CD14-positive monocyte (primary cell): ENCODE results near the gene IL6ST. TPM values are rescaled to one million over a fixed set of nuclear protein-coding genes. Genes with fewer than 3 reads are reported as not detected.
A peak's percentile ranks its signal among the peaks of the same experiment; 100 is the strongest.
"Not testable (repeated sequence)": the region's sequence is repeated elsewhere in the genome, so short reads cannot be mapped to it uniquely, and the experiment has no call there.

Experiments used
- DNase-seq, 3 donors: peaks; one replicate each; pipeline ENCODE4 v3.0.0-alpha.2; 2011 to 2022
- H2AFZ ChIP-seq: 2 replicates; pipeline ENCODE4 v1.6.0; 2012; ENCODE audit warnings: mild to moderate bottlenecking, low read depth, low read length, inconsistent platforms; ENCODE audit not compliant: insufficient read depth, poor library complexity, severe bottlenecking
- H3K27ac ChIP-seq, 2 donors: 1 replicate in 1 of 2; 2 replicates in 1 of 2; pipeline ENCODE4 v1.5.1; 2012 to 2013; ENCODE audit warnings: low read length in 2 of 2, control low read depth in 1 of 2, inconsistent platforms in 1 of 2, low read depth in 1 of 2, mild to moderate bottlenecking in 1 of 2
- H3K27me3 ChIP-seq, 2 donors: one replicate each; pipeline versions ENCODE4 v1.6.0 to v1.6.1; 2011 to 2013; ENCODE audit warnings: low read length in 2 of 2; ENCODE audit not compliant: control insufficient read depth in 2 of 2, insufficient read depth in 2 of 2
- H3K36me3 ChIP-seq, 2 donors: replicated peaks in 1 of 2; 1 replicate in 1 of 2; 2 replicates in 1 of 2; pipeline versions ENCODE4 v1.5.1 to v1.6.1; 2012 to 2013; ENCODE audit warnings: low read length in 2 of 2, control low read depth in 1 of 2, inconsistent platforms in 1 of 2, mild to moderate bottlenecking in 1 of 2; ENCODE audit not compliant: insufficient read depth in 2 of 2, control insufficient read depth in 1 of 2
- H3K4me1 ChIP-seq, 2 donors: 1 replicate in 1 of 2; 2 replicates in 1 of 2; pipeline versions ENCODE4 v1.5.1 to v1.6.1; 2012 to 2013; ENCODE audit warnings: low read length in 2 of 2, control low read depth in 1 of 2, inconsistent platforms in 1 of 2, mild to moderate bottlenecking in 1 of 2, moderate library complexity in 1 of 2; ENCODE audit not compliant: insufficient read depth in 2 of 2, control insufficient read depth in 1 of 2
- H3K4me2 ChIP-seq: replicated peaks from 2 replicates; pipeline ENCODE3; 2012; ENCODE audit warnings: low read length, moderate library complexity, mild to moderate bottlenecking; ENCODE audit not compliant: poor library complexity, severe bottlenecking; ENCODE audit errors: extremely low read depth
- H3K4me3 ChIP-seq, 3 experiments: fragments of 200-600 bp in 1 of 3; sonication (generic) in 1 of 3; replicated peaks in 1 of 3; 1 replicate in 2 of 3; 2 replicates in 1 of 3; pipeline ENCODE4 v1.5.1; 2011 to 2013; ENCODE audit warnings: low read length in 3 of 3, mild to moderate bottlenecking in 3 of 3, control low read depth in 2 of 3, low read depth in 2 of 3, inconsistent platforms in 1 of 3, moderate library complexity in 1 of 3
- H3K79me2 ChIP-seq: 2 replicates; pipeline ENCODE4 v1.6.0; 2012; ENCODE audit warnings: mild to moderate bottlenecking, control low read depth, inconsistent platforms, low read length, moderate library complexity; ENCODE audit not compliant: insufficient read depth
- H3K9ac ChIP-seq: 2 replicates; pipeline ENCODE4 v1.6.0; 2017; ENCODE audit warnings: low read length, mild to moderate bottlenecking; ENCODE audit not compliant: insufficient read depth, poor library complexity, severe bottlenecking
- H3K9me3 ChIP-seq, 2 donors: replicated peaks in 1 of 2; 1 replicate in 1 of 2; 2 replicates in 1 of 2; pipeline versions ENCODE4 v1.5.1 to v1.6.1; 2012 to 2013; ENCODE audit warnings: low read length in 2 of 2, control low read depth in 1 of 2; ENCODE audit not compliant: control insufficient read depth in 1 of 2, insufficient read depth in 1 of 2
- H4K20me1 ChIP-seq: 2 replicates; pipeline ENCODE4 v1.6.0; 2012; ENCODE audit warnings: mild to moderate bottlenecking, low read length, control low read depth, moderate library complexity; ENCODE audit not compliant: insufficient read depth
- H3K27ac Mint-ChIP-seq, 7 donors: one replicate each; pipeline ENCODE4 v1.8.0; 2020; ENCODE audit warnings: mild to moderate bottlenecking in 7 of 7, mixed read lengths in 7 of 7, moderate library complexity in 6 of 7, inconsistent platforms in 2 of 7
- H3K27me3 Mint-ChIP-seq, 3 donors: one replicate each; pipeline ENCODE4 v1.8.0; 2021 to 2022; ENCODE audit warnings: low read depth in 3 of 3, mild to moderate bottlenecking in 3 of 3, mixed read lengths in 3 of 3, moderate library complexity in 3 of 3, inconsistent platforms in 1 of 3
- H3K36me3 Mint-ChIP-seq, 2 donors: one replicate each; pipeline ENCODE4 v1.8.0; 2020; ENCODE audit warnings: mixed read lengths in 2 of 2, inconsistent platforms in 1 of 2, mild to moderate bottlenecking in 1 of 2
- H3K4me1 Mint-ChIP-seq: one replicate; pipeline ENCODE4 v1.8.0; 2020; ENCODE audit warnings: mild to moderate bottlenecking, mixed read lengths
- H3K4me3 Mint-ChIP-seq, 2 donors: one replicate each; pipeline ENCODE4 v1.8.0; 2020; ENCODE audit warnings: mild to moderate bottlenecking in 2 of 2, mixed read lengths in 2 of 2, moderate library complexity in 1 of 2
- H3K9me3 Mint-ChIP-seq, 7 donors: one replicate each; pipeline ENCODE4 v1.8.0; 2020 to 2022; ENCODE audit warnings: mixed read lengths in 7 of 7, mild to moderate bottlenecking in 6 of 7, moderate library complexity in 6 of 7, inconsistent platforms in 2 of 7
- WGBS: methylation state at CpG from one replicate; pipeline ENCODE4 v1.1.5; 2013; ENCODE audit warnings: missing lambda C conversion rate; ENCODE audit not compliant: insufficient coverage; 5-methylcytosine and 5-hydroxymethylcytosine counted together
- intact Hi-C, 2 donors: fragments of 100-400 bp; cut with micrococcal nuclease; formaldehyde crosslinking; loops; one replicate each; pipeline versions ENCODE4 v1.15.0 to v1.15.1; 2023
- polyA minus RNA-seq: library from RNA; depleted of rRNA, polyadenylated mRNA; stranded (reverse); fragments of >200 nt; gene quantifications from 2 replicates; pipeline ENCODE4 v1.2.3, GENCODE V29; 2012
- polyA plus RNA-seq, 3 donors: library from polyadenylated mRNA; depleted of rRNA in 1 of 3; unstranded in 2 of 3; stranded (reverse) in 1 of 3; fragments of 300-500 nt in 2 of 3; fragments of >200 nt in 1 of 3; fragmentation: Illumina TruSeq in 2 of 3; gene quantifications; 1 replicate in 2 of 3; 2 replicates in 1 of 3; pipeline ENCODE4 v1.2.3, GENCODE V29; 2012 to 2021
- total RNA-seq, 12 experiments: library from RNA in 1 of 12; stranded (reverse) in 1 of 12; fragments of 120-200 nt in 1 of 12; gene quantifications; one replicate each; pipeline ENCODE4 v1.2.4 and lab custom pipeline; 2013 to 2026; ENCODE audit warnings: mixed read lengths in 6 of 12, inconsistent platforms in 1 of 12
- TF ChIP-seq, protein P1 (sequence below): fragments of 200-600 bp; IDR thresholded peaks from one replicate; pipeline ENCODE4 v1.8.0; 2022; ENCODE audit warnings: antibody characterized with exemption, mild to moderate bottlenecking

IL6ST gene
- 55.7 TPM for total RNA-seq (2013)
- 10 to 100 TPM; 22.1 to 28.7 (median 25.7) TPM for polyA plus RNA-seq
- polyA minus RNA-seq = 35.2 and 36.4 TPM in 2 replicates
- 271 to 582 (median 393) reads per million in 11 experiments for total RNA-seq (lab: John Stamatoyannopoulos, UW)

DNA sequence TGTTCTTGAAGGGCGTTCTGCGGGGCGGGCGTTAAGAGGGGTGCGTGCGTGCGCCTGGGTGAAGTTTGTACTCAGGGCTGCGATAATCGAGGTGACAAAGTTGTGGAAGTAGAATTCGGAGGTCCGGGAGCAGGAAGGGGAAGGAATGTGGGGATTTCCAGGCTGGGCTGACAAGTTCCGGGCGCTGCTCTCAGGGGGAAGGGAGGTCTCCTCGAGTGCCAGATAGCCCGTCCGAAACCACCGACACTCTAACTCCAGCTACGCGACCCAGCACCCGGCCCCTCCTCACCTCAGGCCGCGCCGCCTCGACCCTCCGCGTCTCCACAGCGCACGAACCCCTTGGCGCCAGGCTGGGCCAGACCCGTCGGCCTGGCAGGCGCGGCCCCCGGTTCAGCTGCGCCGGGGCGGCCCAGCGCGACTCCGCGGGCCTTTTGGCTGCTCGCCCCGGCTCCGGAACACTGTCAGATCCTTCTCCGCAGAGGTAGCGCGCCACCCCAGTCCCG is at the start of gene IL6ST:
IL6ST (minus strand) TSS at position 469 of the 503 bp plus-strand sequence. CDS start 18,685 bp downstream, outside the sequence.
- TF ChIP-seq, protein P1, sequence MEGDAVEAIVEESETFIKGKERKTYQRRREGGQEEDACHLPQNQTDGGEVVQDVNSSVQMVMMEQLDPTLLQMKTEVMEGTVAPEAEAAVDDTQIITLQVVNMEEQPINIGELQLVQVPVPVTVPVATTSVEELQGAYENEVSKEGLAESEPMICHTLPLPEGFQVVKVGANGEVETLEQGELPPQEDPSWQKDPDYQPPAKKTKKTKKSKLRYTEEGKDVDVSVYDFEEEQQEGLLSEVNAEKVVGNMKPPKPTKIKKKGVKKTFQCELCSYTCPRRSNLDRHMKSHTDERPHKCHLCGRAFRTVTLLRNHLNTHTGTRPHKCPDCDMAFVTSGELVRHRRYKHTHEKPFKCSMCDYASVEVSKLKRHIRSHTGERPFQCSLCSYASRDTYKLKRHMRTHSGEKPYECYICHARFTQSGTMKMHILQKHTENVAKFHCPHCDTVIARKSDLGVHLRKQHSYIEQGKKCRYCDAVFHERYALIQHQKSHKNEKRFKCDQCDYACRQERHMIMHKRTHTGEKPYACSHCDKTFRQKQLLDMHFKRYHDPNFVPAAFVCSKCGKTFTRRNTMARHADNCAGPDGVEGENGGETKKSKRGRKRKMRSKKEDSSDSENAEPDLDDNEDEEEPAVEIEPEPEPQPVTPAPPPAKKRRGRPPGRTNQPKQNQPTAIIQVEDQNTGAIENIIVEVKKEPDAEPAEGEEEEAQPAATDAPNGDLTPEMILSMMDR = no peak
- Histone ChIP-seq H2AFZ (peak within 1 kb of the TSS; percentile 81), H3K27me3 (no peaks in the 10 kb centered on the region), H3K79me2 (peaks cover 70% of the 10 kb centered on the region), H3K9me3 (no peaks in the 10 kb centered on the region), H3K27ac (peak within 1 kb of the TSS; percentile 96 to 98), H3K36me3 (no peaks in the 10 kb centered on the region), H4K20me1 (peaks cover 40% of the 10 kb centered on the region), H3K4me1 (peaks cover 34 to 49% of the 10 kb centered on the region in 2 donors), H3K9ac (peak within 1 kb of the TSS; percentile 97), H3K4me3 (peak within 1 kb of the TSS; percentile 86 to 96 (median 96)), H3K4me2 (peak within 1 kb of the TSS; percentile 82)
- H3K27me3 Mint-ChIP-seq = no peaks in the 10 kb centered on the region
- H3K4me1 Mint-ChIP-seq = peaks cover 56% of the 10 kb centered on the region
- WGBS = under 1% methylated on average over 46 of the region's 48 CpGs
- H3K27ac Mint-ChIP-seq = peak within 1 kb of the TSS; percentile 96 to 99 (median 99)
- peak; percentile 66 to 93 (median 79) for DNase-seq
- H3K4me3 Mint-ChIP-seq = peak within 1 kb of the TSS; percentile 98 to 99
- peaks cover 0 to 5% (median 0%) of the 10 kb centered on the region in 7 donors for H3K9me3 Mint-ChIP-seq
- peaks cover 5 to 10% of the 10 kb centered on the region in 2 donors for H3K36me3 Mint-ChIP-seq
- intact Hi-C loops = loop anchor here (10.0 kb wide), 3 partner anchors 180 to 1180 kb away; partner anchors contain the start of gene GPBP1 (in 1 of the 2)

DNA sequence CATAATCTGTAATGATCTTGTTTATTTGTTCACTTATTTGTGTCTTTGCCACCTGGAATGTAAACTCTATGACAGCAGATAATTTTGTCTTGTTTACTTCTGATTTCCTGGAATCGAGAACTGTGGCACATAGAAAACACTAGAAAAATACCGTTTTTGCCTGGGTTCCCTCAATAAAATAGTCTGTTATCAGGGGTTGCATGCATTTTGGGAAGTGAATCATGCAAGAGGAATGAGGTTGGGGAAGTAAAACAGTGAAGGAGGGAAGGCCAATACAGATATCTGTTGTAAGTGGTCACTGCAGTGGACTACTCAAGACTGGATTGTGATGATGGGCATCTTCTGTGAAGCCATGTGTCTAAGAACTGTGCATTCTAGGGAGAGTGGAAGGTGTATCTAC is 45.2 kb upstream of the IL6ST start:
- intact Hi-C loops = no loop called here
- Histone ChIP-seq H3K4me2 (peak overlapping the region; percentile 49), H3K9ac (no peak overlapping the region), H3K27me3 (no peaks in the 10 kb centered on the region), H3K9me3 (no peaks in the 10 kb centered on the region), H4K20me1 (no peaks in the 10 kb centered on the region), H2AFZ (no peak overlapping the region), H3K27ac (peak overlapping the region in 1 of 2 donors; percentile 47), H3K36me3 (no peaks in the 10 kb centered on the region), H3K4me1 (peaks cover 22 to 26% of the 10 kb centered on the region in 2 donors), H3K4me3 (peak overlapping the region in 1 of 3 experiments; percentile 32), H3K79me2 (no peaks in the 10 kb centered on the region)
- peaks cover 0 to 3% (median 0%) of the 10 kb centered on the region in 3 donors for H3K27me3 Mint-ChIP-seq
- H3K4me3 Mint-ChIP-seq = no peak overlapping the region
- DNase-seq = peak; percentile 40 to 50 (median 43)
- peak overlapping the region in 4 of 7 donors; percentile 3 to 62 (median 11) for H3K27ac Mint-ChIP-seq
- H3K36me3 Mint-ChIP-seq = no peaks in the 10 kb centered on the region
- peaks cover 24% of the 10 kb centered on the region for H3K4me1 Mint-ChIP-seq
- TF ChIP-seq, protein P1 = no peak
- WGBS = 0% methylated on average over 2 of the region's 2 CpGs
- H3K9me3 Mint-ChIP-seq = peaks cover 0 to 4% (median 0%) of the 10 kb centered on the region in 7 donors

DNA sequence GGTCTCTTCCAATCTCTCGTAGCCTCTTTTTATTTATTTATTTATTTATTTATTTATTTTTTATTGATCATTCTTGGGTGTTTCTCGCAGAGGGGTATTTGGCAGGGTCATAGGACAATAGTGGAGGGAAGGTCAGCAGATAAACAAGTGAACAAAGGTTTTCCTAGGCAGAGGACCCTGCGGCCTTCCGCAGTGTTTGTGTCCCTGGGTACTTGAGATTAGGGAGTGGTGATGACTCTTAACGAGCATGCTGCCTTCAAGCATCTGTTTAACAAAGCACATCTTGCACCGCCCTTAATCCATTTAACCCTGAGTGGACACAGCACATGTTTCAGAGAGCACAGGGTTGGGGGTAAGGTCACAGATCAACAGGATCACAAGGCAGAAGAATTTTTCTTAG is 43.4 kb upstream of the IL6ST start:
- H3K4me2 ChIP-seq, H3K36me3 Mint-ChIP-seq, H2AFZ ChIP-seq, H3K9ac ChIP-seq, H3K27ac ChIP-seq, H3K79me2 ChIP-seq, H3K9me3 ChIP-seq, H4K20me1 ChIP-seq, DNase-seq, H3K27me3 ChIP-seq, H3K27me3 Mint-ChIP-seq, H3K9me3 Mint-ChIP-seq, H3K4me3 ChIP-seq, intact Hi-C loops, H3K27ac Mint-ChIP-seq, H3K4me3 Mint-ChIP-seq, H3K36me3 ChIP-seq: not testable (repeated sequence)
- H3K4me1 Mint-ChIP-seq = peaks cover 24% of the 10 kb centered on the region
- peaks cover 22 to 26% of the 10 kb centered on the region in 2 donors for H3K4me1 ChIP-seq
- WGBS = no CpG with 5 or more reads among the region's 6 CpGs
